Gastroesophageal sphincter (tissue), 4 donors: Measurements from ENCODE around the gene PCDHGA12. TPM values are rescaled to one million over a fixed set of nuclear protein-coding genes. Genes with fewer than 3 reads are reported as not detected.
"Not testable (repeated sequence)": the region's sequence is repeated elsewhere in the genome, so short reads cannot be mapped to it uniquely, and the experiment has no call there.

ENCODE experiments used
- ATAC-seq: fragments of 150-250 bp; one replicate; pipeline ENCODE4 v1.9.1; 2016; ENCODE audit warnings: mild to moderate bottlenecking, moderate library complexity
- H3K27ac ChIP-seq, 4 donors: fragments of 200-600 bp; sonication (generic) in 3 of 4; 1 replicate in 3 of 4; 2 replicates in 1 of 4; pipeline ENCODE4 v1.5.1; 2016 to 2019
- H3K27me3 ChIP-seq: fragments of 200-600 bp; sonication (generic); one replicate; pipeline ENCODE4 v1.5.1; 2019
- H3K36me3 ChIP-seq, 2 donors: fragments of 200-600 bp; sonication (generic); one replicate each; pipeline ENCODE4 v1.5.1; 2019; ENCODE audit warnings: control low read depth in 1 of 2
- H3K4me1 ChIP-seq, 3 donors: fragments of 200-600 bp; sonication (generic); 1 replicate in 2 of 3; 2 replicates in 1 of 3; pipeline ENCODE4 v1.5.1; 2016 to 2019; ENCODE audit warnings: control low read depth in 2 of 3
- H3K4me3 ChIP-seq, 2 donors: fragments of 200-600 bp; sonication (generic); one replicate each; pipeline ENCODE4 v1.5.1; 2019; ENCODE audit warnings: mild to moderate bottlenecking in 1 of 2, moderate library complexity in 1 of 2
- H3K9me3 ChIP-seq, 3 donors: fragments of 200-600 bp; sonication (generic); one replicate each; pipeline ENCODE4 v1.5.1; 2017 to 2019; ENCODE audit warnings: control low read depth in 2 of 3
- EP300 ChIP-seq: sonication (generic); formaldehyde crosslinking; IDR thresholded peaks from one replicate; pipeline ENCODE4 v1.6.1; 2017; ENCODE audit warnings: antibody characterized with exemption, mild to moderate bottlenecking
- POLR2A ChIP-seq, 2 donors: fragments of 450-650 bp; IDR thresholded peaks; one replicate each; pipeline ENCODE4 v1.6.1; 2017; ENCODE audit warnings: antibody characterized with exemption in 2 of 2, mild to moderate bottlenecking in 2 of 2, moderate library complexity in 1 of 2
- POLR2AphosphoS5 ChIP-seq: sonication (generic); formaldehyde crosslinking; IDR thresholded peaks from one replicate; pipeline ENCODE4 v1.6.1; 2017; ENCODE audit warnings: antibody characterized with exemption
- WGBS, 2 donors: methylation state at CpG; one replicate each; pipeline ENCODE4 v1.1.5; 2018; ENCODE audit warnings: low coverage in 1 of 2; 5-methylcytosine and 5-hydroxymethylcytosine counted together
- total RNA-seq, 4 donors: library from RNA; depleted of rRNA; stranded (reverse); fragments of >200 nt; gene quantifications; one replicate each; pipeline ENCODE4 v1.1.0, GENCODE V29; 2016
- TF ChIP-seq, protein P1 (sequence below), 4 experiments: fragments of 200-600 bp in 2 of 4; fragments of 450-650 bp in 2 of 4; sonication (generic) in 1 of 4; IDR thresholded peaks; one replicate each; pipeline ENCODE4 v1.5.1; 2017 to 2019; ENCODE audit warnings: antibody characterized with exemption in 4 of 4, mild to moderate bottlenecking in 2 of 4, moderate library complexity in 2 of 4

The PCDHGA12 gene
- total RNA-seq, 4 donors from 2014 or later: 5.3 to 15.4 (median 9.8) TPM

DNA sequence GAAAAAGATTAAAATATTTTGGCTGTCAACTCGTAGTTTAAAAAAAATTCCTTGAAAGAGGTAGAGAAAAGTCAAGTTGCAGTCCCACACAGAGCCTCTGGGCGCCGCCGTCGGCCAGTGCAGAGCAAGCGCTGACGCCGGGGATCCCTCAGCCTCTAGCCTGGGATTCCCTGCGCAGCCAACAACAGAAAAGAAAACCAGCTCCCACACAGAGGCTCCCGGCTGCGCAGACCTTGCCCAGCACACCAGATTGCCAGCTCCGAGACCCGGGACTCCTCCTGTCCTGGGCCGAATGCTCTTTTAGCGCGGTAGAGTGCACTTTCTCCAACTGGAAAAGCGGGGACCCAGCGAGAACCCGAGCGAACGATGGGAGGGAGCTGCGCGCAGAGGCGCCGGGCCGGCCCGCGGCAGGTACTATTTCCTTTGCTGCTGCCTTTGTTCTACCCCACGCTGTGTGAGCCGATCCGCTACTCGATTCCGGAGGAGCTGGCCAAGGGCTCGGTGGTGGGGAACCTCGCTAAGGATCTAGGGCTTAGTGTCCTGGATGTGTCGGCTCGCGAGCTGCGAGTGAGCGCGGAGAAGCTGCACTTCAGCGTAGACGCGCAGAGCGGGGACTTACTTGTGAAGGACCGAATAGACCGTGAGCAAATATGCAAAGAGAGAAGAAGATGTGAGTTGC is 12.7 kb upstream of the PCDHGA12 start, which contains the start of gene PCDHGB7:
Gene PCDHGB7, plus strand, starts transcription at position 184 of the 679 bp plus-strand sequence. Its CDS starts 183 bp downstream, at position 367.
- H3K4me1 ChIP-seq: peaks cover 0 to 23% (median 0%) of the 10 kb centered on the region in 3 donors
- peak within 1 kb of the TSS in 3 of 4 donors; percentile 56 to 70 (median 69) for H3K27ac ChIP-seq
- peaks cover 0 to 16% of the 10 kb centered on the region in 2 donors for H3K36me3 ChIP-seq
- peak; percentile 87 for ATAC-seq
- H3K9me3 ChIP-seq: peaks cover 0 to 98% (median 11%) of the 10 kb centered on the region in 3 donors
- H3K27me3 ChIP-seq: not testable (repeated sequence)
- H3K4me3 ChIP-seq: peak within 1 kb of the TSS; percentile 36 to 52
- TF ChIP-seq, protein P1, sequence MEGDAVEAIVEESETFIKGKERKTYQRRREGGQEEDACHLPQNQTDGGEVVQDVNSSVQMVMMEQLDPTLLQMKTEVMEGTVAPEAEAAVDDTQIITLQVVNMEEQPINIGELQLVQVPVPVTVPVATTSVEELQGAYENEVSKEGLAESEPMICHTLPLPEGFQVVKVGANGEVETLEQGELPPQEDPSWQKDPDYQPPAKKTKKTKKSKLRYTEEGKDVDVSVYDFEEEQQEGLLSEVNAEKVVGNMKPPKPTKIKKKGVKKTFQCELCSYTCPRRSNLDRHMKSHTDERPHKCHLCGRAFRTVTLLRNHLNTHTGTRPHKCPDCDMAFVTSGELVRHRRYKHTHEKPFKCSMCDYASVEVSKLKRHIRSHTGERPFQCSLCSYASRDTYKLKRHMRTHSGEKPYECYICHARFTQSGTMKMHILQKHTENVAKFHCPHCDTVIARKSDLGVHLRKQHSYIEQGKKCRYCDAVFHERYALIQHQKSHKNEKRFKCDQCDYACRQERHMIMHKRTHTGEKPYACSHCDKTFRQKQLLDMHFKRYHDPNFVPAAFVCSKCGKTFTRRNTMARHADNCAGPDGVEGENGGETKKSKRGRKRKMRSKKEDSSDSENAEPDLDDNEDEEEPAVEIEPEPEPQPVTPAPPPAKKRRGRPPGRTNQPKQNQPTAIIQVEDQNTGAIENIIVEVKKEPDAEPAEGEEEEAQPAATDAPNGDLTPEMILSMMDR (IDR thresholded peaks at IDR 0.05): peak; percentile 35 to 74 (median 68)
- 8 to 10% methylated on average over 8 to 13 of the region's 47 CpGs for WGBS, 2 donors

DNA sequence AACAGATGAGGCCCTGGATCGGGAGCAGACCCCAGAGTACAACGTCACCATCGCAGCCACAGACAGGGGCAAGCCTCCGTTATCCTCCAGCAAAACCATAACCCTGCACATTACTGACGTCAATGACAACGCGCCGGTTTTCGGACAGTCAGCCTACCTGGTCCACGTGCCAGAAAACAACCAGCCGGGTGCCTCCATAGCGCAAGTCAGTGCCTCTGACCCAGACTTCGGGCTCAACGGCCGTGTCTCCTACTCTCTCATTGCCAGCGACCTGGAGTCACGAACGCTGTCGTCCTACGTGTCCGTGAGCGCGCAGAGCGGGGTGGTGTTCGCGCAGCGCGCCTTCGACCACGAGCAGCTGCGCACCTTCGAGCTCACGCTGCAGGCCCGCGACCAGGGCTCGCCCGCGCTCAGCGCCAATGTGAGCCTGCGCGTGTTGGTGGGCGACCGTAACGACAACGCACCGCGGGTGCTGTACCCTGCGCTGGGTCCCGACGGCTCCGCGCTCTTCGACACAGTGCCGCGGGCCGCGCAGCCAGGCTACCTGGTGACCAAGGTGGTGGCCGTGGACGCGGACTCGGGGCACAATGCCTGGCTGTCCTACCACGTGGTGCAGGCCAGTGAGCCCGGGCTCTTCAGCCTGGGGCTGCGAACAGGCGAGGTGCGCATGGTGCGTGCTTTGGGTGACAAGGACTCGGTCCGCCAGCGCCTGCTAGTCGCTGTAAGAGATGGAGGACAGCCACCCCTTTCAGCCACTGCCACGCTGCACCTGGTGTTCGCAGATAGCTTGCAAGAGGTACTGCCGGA is 11.0 kb upstream of the PCDHGA12 start:
- no peaks in the 10 kb centered on the region for H3K27me3 ChIP-seq
- peaks cover 0 to 98% (median 12%) of the 10 kb centered on the region in 3 donors for H3K9me3 ChIP-seq
- no peak for ATAC-seq
- 18 to 46% methylated on average over 6 to 7 of the region's 74 CpGs for WGBS, 2 donors
- peaks cover 0 to 14% of the 10 kb centered on the region in 2 donors for H3K36me3 ChIP-seq
- no peak overlapping the region for H3K4me3 ChIP-seq
- peaks cover 0 to 23% (median 0%) of the 10 kb centered on the region in 3 donors for H3K4me1 ChIP-seq
- no peak overlapping the region for H3K27ac ChIP-seq
- TF ChIP-seq EP300: no peak
- TF ChIP-seq, protein P1 (IDR thresholded peaks at IDR 0.05): no peak

DNA sequence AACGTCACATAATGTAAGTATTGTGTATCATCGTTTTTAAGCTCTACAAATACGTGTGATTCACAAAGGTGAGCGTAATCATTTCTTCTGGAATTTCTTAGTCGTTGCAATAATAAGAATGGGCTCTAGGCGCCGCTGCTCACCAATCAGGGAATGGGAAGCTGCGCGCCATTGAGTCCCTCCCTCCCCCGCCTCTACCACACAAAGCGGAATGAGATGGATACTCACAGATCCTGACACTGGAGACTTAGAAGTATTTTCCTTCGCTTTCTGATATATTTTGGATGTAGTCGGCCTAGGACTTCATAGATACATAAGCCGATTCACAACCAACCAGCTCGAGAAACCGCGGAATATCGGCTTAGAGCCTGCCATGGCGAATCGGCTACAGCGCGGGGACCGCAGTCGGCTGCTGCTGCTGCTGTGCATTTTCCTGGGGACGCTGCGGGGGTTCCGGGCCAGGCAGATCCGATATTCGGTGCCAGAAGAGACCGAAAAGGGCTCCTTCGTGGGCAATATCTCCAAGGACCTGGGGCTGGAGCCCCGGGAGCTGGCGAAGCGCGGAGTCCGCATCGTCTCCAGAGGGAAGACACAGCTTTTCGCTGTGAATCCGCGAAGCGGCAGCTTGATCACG is 9.3 kb upstream of the PCDHGA12 start, which contains the start of gene PCDHGA11:
Gene PCDHGA11, plus strand, starts transcription at position 197 of the 634 bp plus-strand sequence. Its CDS starts 177 bp downstream, at position 374.
- no peak for TF ChIP-seq POLR2A (IDR thresholded peaks at IDR 0.05)
- TF ChIP-seq, protein P1 (IDR thresholded peaks at IDR 0.05): peak in 3 of 4 experiments; percentile 19 to 36 (median 27)
- whole genome bisulfite sequencing, 2 donors: 15 to 20% methylated on average over 24 to 28 of the region's 42 CpGs
- Histone ChIP-seq H3K4me3 (peak within 1 kb of the TSS in 1 of 2 donors; percentile 41), H3K27ac (no peak within 1 kb of the TSS), H3K9me3 (peaks cover 0 to 99% (median 12%) of the 10 kb centered on the region in 3 donors), H3K27me3 (no peaks in the 10 kb centered on the region), H3K4me1 (peaks cover 0 to 23% (median 0%) of the 10 kb centered on the region in 3 donors), H3K36me3 (peaks cover 0 to 16% of the 10 kb centered on the region in 2 donors)
- ATAC-seq: peak; percentile 43

DNA sequence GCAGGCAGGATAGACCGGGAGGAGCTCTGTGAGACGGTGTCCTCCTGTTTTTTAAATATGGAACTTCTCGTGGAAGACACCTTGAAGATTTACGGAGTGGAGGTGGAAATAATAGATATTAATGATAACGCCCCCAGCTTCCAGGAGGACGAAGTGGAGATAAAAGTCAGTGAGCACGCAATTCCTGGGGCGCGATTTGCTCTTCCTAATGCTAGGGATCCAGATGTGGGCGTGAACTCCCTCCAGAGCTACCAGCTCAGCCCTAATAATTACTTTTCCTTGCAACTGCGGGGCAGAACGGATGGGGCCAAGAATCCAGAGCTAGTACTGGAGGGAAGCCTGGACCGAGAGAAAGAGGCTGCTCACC is 8.8 kb upstream of the PCDHGA12 start:
- 0 to 10% methylated on average over 2 to 6 of the region's 13 CpGs for WGBS, 2 donors
- peaks cover 0 to 23% (median 0%) of the 10 kb centered on the region in 3 donors for H3K4me1 ChIP-seq
- TF ChIP-seq POLR2A (IDR thresholded peaks at IDR 0.05): no peak
- TF ChIP-seq, protein P1 (IDR thresholded peaks at IDR 0.05): no peak
- no peak for TF ChIP-seq EP300
- TF ChIP-seq POLR2AphosphoS5: no peak
- H3K27ac ChIP-seq: no peak overlapping the region
- no peak for ATAC-seq
- no peaks in the 10 kb centered on the region for H3K27me3 ChIP-seq
- peak overlapping the region in 1 of 2 donors; percentile 41 for H3K4me3 ChIP-seq
- peaks cover 0 to 99% (median 13%) of the 10 kb centered on the region in 3 donors for H3K9me3 ChIP-seq
- peaks cover 0 to 21% of the 10 kb centered on the region in 2 donors for H3K36me3 ChIP-seq
